Measurements from ENCODE around the gene TNKS1BP1. TPM values are rescaled to one million over a fixed set of nuclear protein-coding genes. Genes with fewer than 3 reads are reported as not detected.

The TNKS1BP1 gene
- total and polyA plus RNA-seq, 9 of the 15 experiments (the other 6 are each of a cell fraction or from before 2014, with no cell fraction given) = 1.1 to 47.2 (median 10.9) TPM

DNA sequence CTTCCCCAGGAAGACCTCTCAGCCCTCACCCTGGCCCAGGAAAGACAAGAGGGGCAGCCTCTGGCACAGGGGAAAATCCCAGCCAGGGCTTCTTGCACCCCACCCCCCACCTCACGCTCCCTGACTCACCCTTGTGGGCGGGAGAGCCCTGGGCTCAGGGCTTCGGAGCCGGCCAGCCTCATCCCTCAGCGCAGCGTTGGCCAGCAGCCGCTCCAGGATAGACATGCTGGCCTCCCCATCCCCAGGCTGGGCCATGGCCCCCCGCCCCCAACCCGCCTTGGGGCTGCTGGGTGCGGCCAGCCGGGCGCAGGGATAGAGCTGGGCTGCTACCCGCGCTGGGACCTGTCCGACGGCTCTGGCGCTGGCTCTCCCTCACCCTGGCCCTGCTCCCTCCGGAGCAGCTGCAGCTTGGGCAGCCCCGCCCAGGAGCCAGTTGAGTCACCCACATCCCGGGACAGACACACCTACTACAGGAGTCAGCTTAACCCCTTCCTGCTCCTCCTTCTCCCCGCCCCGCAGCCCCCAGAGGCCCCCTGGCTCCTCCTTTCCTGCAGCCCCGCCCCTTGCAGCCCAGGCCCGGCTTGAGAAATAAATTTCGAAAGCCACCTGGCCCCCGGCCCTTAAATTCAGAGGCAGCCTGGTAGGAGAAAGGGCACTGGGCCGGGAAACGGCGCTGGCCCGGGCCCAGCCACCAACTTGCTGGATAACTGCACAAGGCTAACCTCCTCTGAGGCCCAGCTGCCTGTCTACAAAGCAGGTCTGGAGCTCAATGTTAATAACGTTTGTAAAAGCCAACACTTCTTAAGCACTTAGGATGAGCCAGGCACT is 13.4 kb downstream of the TNKS1BP1 start (continued):
- TF ChIP-seq, protein P1, sequence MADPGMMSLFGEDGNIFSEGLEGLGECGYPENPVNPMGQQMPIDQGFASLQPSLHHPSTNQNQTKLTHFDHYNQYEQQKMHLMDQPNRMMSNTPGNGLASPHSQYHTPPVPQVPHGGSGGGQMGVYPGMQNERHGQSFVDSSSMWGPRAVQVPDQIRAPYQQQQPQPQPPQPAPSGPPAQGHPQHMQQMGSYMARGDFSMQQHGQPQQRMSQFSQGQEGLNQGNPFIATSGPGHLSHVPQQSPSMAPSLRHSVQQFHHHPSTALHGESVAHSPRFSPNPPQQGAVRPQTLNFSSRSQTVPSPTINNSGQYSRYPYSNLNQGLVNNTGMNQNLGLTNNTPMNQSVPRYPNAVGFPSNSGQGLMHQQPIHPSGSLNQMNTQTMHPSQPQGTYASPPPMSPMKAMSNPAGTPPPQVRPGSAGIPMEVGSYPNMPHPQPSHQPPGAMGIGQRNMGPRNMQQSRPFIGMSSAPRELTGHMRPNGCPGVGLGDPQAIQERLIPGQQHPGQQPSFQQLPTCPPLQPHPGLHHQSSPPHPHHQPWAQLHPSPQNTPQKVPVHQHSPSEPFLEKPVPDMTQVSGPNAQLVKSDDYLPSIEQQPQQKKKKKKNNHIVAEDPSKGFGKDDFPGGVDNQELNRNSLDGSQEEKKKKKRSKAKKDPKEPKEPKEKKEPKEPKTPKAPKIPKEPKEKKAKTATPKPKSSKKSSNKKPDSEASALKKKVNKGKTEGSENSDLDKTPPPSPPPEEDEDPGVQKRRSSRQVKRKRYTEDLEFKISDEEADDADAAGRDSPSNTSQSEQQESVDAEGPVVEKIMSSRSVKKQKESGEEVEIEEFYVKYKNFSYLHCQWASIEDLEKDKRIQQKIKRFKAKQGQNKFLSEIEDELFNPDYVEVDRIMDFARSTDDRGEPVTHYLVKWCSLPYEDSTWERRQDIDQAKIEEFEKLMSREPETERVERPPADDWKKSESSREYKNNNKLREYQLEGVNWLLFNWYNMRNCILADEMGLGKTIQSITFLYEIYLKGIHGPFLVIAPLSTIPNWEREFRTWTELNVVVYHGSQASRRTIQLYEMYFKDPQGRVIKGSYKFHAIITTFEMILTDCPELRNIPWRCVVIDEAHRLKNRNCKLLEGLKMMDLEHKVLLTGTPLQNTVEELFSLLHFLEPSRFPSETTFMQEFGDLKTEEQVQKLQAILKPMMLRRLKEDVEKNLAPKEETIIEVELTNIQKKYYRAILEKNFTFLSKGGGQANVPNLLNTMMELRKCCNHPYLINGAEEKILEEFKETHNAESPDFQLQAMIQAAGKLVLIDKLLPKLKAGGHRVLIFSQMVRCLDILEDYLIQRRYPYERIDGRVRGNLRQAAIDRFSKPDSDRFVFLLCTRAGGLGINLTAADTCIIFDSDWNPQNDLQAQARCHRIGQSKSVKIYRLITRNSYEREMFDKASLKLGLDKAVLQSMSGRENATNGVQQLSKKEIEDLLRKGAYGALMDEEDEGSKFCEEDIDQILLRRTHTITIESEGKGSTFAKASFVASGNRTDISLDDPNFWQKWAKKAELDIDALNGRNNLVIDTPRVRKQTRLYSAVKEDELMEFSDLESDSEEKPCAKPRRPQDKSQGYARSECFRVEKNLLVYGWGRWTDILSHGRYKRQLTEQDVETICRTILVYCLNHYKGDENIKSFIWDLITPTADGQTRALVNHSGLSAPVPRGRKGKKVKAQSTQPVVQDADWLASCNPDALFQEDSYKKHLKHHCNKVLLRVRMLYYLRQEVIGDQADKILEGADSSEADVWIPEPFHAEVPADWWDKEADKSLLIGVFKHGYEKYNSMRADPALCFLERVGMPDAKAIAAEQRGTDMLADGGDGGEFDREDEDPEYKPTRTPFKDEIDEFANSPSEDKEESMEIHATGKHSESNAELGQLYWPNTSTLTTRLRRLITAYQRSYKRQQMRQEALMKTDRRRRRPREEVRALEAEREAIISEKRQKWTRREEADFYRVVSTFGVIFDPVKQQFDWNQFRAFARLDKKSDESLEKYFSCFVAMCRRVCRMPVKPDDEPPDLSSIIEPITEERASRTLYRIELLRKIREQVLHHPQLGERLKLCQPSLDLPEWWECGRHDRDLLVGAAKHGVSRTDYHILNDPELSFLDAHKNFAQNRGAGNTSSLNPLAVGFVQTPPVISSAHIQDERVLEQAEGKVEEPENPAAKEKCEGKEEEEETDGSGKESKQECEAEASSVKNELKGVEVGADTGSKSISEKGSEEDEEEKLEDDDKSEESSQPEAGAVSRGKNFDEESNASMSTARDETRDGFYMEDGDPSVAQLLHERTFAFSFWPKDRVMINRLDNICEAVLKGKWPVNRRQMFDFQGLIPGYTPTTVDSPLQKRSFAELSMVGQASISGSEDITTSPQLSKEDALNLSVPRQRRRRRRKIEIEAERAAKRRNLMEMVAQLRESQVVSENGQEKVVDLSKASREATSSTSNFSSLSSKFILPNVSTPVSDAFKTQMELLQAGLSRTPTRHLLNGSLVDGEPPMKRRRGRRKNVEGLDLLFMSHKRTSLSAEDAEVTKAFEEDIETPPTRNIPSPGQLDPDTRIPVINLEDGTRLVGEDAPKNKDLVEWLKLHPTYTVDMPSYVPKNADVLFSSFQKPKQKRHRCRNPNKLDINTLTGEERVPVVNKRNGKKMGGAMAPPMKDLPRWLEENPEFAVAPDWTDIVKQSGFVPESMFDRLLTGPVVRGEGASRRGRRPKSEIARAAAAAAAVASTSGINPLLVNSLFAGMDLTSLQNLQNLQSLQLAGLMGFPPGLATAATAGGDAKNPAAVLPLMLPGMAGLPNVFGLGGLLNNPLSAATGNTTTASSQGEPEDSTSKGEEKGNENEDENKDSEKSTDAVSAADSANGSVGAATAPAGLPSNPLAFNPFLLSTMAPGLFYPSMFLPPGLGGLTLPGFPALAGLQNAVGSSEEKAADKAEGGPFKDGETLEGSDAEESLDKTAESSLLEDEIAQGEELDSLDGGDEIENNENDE (IDR thresholded peaks at IDR 0.05; ENCODE audit: low read depth, low read length) = no peak
- TF ChIP-seq TAL1 (IDR thresholded peaks at IDR 0.05) (no peak), POU5F1 (IDR thresholded peaks at IDR 0.05; ENCODE audit: borderline replicate concordance, low read depth, low read length, partially characterized antibody) (no peak), SUPT5H (IDR thresholded peaks at IDR 0.05) (peak; percentile 63; the same call in 1 of the 2 replicates)

Measured in K562 (cell line).